GM19324 (cell line): ENCODE measurements around the gene UBE3C.
"Not testable (repeated sequence)": the region's sequence is repeated elsewhere in the genome, so short reads cannot be mapped to it uniquely, and the experiment has no call there.

ENCODE experiments used
- ATAC-seq: cut with Tn5 transposase; IDR thresholded peaks from one replicate; pipeline ENCODE4 v1.9.1; 2021; ENCODE audit warnings: mild to moderate bottlenecking, moderate library complexity; ENCODE audit not compliant: unreplicated experiment, low FRiP score

The UBE3C gene

DNA sequence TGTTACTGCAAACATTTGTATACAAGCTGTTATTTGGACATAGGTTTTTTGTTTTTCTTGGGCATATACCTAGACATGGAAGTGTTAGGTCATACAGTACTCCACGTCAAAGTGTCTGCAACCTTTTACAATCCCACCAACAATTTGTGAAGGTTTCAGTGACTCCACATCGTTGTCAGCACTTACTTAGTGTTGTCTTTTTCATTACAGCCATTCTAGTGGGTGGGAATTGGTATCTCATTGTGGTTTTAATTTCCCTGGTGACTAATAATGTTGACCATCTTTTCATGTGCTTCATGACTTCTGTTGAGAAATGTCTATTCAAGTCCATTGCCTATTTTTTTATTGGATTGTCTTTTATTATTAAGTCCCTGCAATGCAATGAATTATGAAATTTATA is 95.0 kb downstream of the UBE3C start:
- ATAC-seq, result no peak

GRCh38 chr7:157234271-157234670 is 95.5 kb downstream of the UBE3C start:
- ATAC-seq, result no peak

DNA sequence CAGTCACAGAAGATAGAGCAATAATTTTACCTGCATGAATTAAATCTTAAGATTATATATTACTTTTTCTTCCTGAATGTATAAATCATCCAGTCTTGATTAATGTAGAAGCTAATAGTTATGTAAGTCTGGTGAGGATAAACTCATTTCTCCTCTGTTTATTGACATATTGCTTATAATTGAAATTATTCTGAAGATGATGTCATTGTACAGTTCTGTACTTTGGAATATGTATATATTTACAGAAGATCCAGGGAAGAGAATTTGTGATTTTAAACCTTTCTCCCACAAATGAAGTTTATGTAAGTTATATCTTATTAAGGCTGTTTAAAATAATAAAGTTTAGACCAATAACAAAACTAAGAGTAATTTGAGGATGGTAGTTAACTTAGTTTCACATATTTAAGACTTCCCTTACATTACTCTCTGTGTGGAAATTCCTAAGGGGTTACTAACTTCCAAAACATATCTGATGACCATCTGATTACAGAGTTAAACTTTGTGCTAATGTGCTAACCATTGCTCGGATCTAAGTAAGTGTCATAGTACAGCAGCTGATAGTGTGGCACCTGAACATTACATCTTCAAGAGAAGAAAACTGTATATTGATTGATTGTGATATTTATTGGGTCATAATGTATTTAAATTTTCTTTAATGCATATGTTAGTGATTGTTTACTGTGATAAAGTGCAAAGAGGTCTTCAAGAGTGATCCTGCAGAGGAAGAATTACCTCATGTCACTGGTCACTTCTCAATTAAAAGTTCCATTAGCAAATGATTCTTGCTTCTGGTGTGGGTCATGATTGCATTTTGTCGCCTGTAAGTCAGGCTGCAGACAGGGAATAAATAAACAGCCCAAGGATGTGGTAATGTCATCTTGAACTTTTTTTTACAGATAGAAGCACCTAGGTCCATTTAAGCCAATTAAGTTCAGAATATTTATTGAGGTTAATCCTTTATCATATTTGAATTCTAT is 96.9 kb downstream of the UBE3C start:
- ATAC-seq, result no peak

DNA sequence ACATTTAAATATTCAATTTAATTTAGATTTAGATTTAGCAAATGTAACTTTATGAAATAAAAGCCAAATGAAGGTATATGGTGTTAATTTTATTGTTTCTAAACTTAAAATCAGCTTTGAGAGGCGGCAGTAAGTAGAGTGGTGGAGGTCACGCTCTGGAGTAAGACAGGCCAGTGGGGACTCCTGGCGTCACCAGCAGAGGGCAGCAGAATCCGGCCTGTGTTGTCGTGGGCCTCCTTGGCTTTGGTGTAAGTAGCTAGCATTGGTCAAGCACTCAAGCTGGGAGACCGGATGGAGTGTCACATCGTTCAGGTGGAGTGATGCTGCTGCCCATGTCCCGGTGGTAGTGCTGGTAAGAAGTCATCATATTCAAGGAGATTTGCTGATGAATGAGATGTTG is 99.4 kb downstream of the UBE3C start:
- ATAC-seq, result no peak

- ATAC-seq, result no peak
These were observed 101.0 kb downstream of the UBE3C start for GRCh38 chr7:157239571-157240270.

DNA sequence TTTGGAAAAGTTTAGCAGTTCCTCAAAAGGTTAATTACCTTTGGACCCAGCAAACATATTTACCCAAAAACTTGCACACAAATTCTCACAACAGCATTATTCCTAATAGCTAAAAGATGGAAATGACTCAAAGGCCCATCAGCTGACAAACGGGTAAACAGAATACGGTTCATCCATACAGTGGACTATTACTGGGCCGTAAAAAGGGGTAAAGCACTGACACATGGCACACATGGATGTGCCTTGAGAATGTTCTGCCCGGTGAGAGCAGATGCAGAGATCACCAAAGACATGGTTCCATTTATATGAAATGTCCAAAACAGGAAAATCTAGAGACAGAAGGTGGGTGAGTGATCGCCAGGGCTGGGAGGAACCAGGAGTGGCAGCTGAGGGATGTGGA is 102.9 kb downstream of the UBE3C start:
- no peak for ATAC-seq

DNA sequence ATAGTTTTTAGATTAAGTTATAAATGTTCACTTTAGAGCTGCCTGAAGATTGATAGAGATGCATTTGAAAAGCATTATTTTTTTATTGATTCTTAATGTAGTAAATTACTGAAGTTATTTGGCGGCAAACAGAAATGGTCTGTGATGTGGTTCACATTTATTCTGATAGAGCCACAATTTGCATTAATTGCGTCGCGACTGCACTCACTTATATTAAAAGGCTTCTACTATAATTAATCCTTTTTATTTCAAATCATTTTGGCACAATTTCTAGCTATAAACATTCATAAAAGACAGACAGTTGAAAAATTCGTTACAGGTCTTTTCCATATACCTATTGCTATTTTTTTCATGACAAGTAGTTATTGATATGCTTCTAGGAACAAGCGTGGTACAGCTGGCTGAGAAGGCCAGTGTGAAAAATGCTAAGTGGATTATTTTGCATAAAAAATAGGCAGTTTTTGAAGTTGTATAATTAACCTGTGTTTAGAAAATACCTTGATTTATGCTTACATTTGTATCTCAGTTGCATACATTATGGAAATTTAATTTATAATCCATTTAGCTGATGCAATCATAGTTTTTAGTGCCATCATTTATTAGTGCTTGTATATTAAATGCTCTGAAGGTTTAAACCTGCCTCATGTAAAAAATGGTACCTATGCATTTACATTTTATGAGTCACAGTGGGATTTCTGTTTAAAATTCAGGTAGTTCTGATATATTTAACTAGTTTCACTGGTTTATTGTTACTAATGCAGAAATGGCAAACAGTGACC is 106.0 kb downstream of the UBE3C start:
- ATAC-seq, result no peak

DNA sequence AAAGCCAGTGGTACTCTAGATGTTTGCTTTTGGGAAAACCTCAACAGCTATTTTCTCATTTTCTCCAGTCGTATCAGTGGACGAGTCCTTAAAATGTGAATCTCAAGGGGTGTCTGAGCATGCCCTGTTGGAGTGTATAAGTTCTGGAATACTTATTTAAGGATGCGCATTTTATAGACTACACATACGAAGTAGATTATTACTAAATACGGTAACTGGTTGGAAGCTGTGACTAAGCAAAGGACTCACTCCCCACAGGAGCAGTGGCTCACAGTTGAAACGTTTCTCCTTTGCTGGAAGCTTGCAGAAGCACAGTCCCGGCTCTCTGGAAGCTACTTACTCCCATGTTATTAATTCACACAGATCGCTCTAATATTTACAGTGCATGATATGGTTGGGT is 107.3 kb downstream of the UBE3C start:
- no peak for ATAC-seq

DNA sequence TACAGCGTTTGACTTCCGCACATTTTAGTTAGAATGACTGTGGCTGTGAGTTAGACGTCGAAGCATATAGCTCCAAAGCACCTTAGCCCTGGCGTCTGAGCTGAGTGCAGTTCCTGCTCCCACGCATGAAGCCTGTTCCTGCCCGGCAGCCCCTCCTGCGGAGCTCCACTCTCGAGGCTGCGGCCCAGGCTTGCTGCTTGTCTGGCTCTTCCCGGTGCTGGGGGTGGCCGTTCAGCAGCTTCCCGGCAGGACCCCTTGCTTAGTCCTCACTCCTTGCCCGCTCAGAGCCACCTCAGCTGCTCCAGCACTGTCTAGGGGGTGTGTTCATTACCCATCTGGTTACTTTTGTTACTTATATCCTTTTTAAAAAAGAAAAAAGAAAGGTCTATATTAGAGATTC is 109.9 kb downstream of the UBE3C start:
- no peak for ATAC-seq

- no peak for ATAC-seq
These were observed 112.0 kb downstream of the UBE3C start for GRCh38 chr7:157250605-157251228.

GRCh38 chr7:157251817-157252216 is 113.1 kb downstream of the UBE3C start:
- not testable (repeated sequence) for ATAC-seq

DNA sequence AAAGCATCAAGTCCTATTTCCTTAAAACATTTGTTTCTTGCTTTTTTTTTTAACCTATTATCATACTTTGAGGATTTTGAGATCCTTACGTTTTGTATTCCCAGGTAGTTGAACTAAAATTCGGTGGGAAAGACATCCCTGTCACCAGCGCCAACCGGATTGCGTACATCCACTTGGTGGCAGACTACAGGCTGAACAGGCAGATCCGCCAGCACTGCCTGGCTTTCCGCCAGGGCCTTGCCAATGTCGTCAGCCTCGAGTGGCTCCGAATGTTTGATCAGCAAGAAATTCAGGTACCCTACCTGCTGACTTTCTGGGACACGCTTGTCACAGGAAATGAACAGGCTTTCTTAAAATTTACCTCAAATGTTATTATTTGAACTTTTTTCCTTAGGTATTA is 115.1 kb downstream of the UBE3C start:
- ATAC-seq, result no peak

GRCh38 chr7:157254781-157255180 is 116.1 kb downstream of the UBE3C start:
- ATAC-seq, result not testable (repeated sequence)

GRCh38 chr7:157255201-157255606 is 116.5 kb downstream of the UBE3C start:
- ATAC-seq, result no peak

DNA sequence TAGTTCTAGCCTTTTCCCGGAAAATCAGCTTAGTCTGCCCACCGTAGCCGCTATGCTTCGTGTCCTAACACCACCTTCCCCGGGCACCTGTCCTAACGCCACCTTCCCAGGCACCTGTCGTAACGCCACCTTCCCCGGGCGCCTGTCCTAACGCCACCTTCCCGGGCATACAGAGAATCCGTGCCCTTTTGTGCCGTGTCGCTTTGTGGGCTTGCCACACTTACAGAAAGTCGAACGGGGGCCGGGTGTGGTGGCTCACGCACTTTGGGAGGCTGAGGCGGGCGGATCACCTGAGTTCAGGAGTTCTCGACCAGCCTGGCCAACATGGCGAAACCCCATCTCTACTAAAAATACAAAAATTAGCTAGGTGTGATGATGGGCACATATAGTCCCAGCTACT is 124.4 kb downstream of the UBE3C start:
- no peak for ATAC-seq

DNA sequence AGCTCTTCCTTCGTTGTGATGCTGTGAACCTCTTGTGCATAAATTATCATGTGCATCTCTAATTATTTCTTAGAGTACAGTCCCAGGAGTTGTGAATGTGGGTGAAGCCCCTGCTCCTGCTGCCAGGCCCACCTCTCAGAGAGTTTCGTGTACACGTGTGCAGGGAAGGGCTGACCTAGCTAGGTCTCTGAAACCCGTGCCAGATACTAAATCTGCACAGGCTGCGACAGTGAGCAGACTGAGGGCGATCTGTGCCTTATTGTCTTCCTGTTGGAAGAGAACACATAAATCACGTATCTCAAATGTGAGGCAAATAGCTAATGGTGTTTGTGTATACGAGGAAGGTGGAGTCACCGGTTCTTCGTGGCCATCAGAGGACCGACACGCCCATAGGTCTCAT is 126.3 kb downstream of the UBE3C start:
- ATAC-seq, result no peak

- no peak for ATAC-seq
These were observed 127.5 kb downstream of the UBE3C start for GRCh38 chr7:157266272-157266671.

DNA sequence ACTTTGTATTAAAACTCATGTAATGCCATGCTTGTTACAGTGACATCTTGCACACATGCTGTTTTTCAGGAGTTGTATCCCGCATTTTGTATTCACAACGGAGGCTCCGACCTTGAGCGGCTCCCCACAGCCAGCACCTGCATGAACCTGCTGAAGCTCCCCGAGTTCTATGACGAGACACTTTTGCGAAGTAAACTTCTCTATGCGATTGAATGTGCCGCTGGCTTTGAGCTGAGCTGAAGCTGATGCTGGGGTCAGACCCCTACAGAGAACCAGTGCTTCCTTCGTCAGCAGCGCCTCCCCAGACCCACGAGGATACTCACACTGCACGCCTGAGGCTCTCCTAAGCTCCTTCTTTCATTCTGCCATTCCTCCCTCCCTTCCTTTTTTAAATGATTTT is 128.8 kb downstream of the UBE3C start:
- ATAC-seq, result no peak

DNA sequence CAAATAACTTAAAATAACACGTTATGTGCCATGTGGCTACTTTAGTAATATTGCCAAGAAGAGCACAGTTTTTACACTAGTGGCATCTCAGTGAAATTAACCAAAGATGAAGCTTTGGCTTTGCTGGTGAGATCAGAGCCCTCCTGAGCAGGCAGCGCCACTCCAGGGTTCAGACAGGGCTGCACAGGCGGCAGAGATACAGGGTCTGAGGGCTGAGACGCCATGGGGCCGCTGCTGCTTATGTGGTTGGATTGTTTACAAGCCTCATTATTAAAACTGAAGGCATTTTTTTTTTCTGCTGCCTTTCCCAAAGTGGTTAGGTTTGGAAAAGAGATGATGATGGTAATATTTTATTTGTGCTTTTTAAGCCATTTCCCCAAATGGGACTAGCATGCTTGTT is 129.2 kb downstream of the UBE3C start:
- ATAC-seq, result no peak

DNA sequence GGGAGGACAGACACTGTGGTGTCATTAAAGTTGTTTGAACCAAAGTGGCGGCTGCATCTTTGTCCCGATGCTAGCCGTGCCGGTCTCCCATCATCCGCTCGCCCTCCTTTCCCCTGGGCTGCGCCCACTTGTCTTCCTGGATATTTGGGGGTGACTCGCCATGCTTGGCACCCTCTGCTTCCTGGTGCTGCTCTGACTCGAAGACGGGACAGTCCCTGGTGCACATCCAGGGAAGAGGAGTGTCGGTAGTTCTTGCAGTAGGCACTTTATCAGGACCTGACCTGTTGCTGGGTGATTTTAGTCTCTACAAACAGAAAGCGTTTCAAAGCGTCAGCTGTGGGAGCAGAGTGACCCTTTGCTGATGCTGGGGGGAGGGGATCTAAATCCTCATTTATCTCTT is 129.8 kb downstream of the UBE3C start:
- no peak for ATAC-seq
